ENCODE data around the gene AKAP13. TPM values are rescaled to one million over a fixed set of nuclear protein-coding genes. Genes with fewer than 3 reads are reported as not detected.

AKAP13 gene
- total RNA-seq, 2 donors from 2014 or later: 87.3 to 106 TPM

DNA sequence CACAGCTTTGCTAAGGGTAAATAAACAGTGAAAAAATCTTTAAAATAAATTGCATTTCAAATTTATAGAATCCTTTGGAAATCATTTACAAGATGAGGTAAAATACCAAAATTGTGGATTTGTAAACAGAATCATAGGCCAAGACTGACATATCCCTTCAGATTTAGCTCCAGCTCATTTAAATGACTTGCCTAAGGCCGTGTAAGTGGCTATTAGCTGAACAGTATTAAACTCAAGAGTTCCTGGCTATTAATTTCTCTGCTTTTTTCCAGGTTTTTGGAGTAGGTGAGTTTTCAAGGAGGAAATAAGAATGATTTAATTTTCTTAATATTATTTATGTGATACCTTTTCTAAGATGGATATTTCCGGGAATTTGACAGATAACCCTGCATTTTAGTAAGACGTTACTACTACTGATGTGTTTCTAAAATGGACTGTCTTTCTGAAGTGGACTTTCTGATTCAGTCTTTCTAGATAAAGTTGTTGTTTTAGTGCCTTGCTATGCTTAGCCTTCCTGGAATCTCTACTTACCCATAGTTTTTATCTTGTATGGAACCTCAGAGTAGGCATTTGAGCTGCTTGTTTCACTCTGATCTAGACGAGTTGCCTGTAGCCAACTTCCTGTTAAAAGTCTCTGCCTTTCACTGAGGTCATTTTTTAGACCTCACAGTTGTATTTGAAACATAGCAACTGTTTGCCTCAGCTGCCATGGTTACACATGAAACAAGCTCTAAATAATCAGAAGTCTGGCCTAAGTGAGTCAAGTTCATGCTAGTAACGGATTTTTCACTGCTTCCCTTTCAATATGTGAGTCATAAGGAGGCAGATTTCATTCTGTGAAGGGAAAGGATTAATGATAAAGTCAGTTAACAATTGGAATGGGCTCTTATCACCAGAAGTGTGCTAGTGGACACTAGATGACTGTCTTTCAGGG lies 287.4 kb downstream of the AKAP13 start:
- Histone ChIP-seq H3K9me3 (no peaks in the 10 kb centered on the region), H3K36me3 (peaks cover 17% of the 10 kb centered on the region), H3K9ac (ENCODE audit: low read depth in 2 of 2, low read length in 2 of 2) (no peak overlapping the region), H3K4me1 (no peaks in the 10 kb centered on the region), H3K4me3 (no peak overlapping the region), H3K27ac (peak overlapping the region; percentile 50), H3K27me3 (no peaks in the 10 kb centered on the region)
- intact Hi-C loops (cut with DNase I): no loop called here
- TF ChIP-seq, protein P1, sequence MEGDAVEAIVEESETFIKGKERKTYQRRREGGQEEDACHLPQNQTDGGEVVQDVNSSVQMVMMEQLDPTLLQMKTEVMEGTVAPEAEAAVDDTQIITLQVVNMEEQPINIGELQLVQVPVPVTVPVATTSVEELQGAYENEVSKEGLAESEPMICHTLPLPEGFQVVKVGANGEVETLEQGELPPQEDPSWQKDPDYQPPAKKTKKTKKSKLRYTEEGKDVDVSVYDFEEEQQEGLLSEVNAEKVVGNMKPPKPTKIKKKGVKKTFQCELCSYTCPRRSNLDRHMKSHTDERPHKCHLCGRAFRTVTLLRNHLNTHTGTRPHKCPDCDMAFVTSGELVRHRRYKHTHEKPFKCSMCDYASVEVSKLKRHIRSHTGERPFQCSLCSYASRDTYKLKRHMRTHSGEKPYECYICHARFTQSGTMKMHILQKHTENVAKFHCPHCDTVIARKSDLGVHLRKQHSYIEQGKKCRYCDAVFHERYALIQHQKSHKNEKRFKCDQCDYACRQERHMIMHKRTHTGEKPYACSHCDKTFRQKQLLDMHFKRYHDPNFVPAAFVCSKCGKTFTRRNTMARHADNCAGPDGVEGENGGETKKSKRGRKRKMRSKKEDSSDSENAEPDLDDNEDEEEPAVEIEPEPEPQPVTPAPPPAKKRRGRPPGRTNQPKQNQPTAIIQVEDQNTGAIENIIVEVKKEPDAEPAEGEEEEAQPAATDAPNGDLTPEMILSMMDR (IDR thresholded peaks at IDR 0.05): no peak
- peak; percentile 37 for DNase-seq

DNA sequence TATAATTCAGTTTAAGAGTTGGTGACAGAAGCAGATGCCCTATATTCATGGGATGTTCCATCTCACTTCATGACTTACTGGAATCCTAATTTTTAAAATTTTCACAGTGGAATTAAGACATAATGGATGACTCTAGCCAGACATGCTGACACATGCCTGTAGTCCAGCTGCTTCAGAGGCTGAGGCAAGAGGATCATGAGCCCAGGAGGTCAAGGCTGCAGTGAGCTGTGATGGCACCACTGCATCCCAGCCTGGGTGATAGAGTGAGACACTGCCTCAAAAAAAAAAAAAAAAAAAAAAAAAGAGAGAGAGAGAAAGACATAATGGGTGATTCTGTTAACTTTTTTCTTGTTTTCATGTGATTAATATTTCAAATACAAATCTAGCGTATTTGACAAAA lies 290.8 kb downstream of the AKAP13 start:
- intact Hi-C loops (cut with DNase I): no loop called here
- peaks cover 10% of the 10 kb centered on the region for H3K36me3 ChIP-seq
- no peak overlapping the region for H3K9ac ChIP-seq (ENCODE audit: low read depth in 2 of 2, low read length in 2 of 2)
- H3K4me1 ChIP-seq: no peaks in the 10 kb centered on the region
- no peak overlapping the region for H3K4me3 ChIP-seq
- H3K27me3 ChIP-seq: no peaks in the 10 kb centered on the region
- no peaks in the 10 kb centered on the region for H3K9me3 ChIP-seq
- DNase-seq: no peak
- TF ChIP-seq, protein P1 (IDR thresholded peaks at IDR 0.05): no peak
- H3K27ac ChIP-seq: no peak overlapping the region

DNA sequence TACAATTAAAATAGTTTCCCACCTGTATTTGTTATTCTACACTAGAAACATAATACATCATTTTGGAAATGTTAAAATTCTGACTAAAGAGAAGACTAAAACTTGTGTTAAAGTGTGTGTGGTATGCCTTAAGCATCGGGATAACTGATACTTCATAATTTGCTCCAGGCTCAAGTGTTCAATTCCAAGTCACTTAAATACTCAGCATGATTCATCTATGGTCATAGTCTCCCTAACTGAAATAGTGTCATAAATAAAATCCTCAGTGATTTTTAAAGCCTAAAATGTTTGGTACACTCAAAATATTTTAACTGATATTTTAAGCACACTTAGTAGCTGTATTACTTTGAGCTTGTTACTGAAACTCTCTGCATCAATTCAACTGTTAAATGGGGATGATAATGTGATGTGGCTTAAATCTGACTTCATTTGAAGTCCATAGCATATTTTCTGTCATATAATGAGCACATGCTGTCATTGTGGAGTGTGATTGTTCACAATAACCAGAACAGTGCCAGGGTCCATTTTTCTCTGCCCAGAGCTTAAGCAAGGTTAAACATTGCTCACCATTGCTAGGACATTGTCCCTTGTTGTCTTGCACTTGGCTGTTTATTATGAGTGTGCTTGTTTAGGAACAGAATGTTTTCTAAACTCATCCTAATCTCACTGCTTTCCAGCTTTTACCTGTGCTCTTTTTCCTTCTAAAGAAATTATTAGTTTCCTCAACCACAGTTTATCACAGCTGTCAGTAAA lies 292.1 kb downstream of the AKAP13 start:
- no peaks in the 10 kb centered on the region for H3K27me3 ChIP-seq
- H3K4me1 ChIP-seq: no peaks in the 10 kb centered on the region
- intact Hi-C loops (cut with DNase I): no loop called here
- no peak overlapping the region for H3K9ac ChIP-seq (ENCODE audit: low read depth in 2 of 2, low read length in 2 of 2)
- H3K27ac ChIP-seq: peak overlapping the region; percentile 12
- no peaks in the 10 kb centered on the region for H3K9me3 ChIP-seq
- TF ChIP-seq, protein P1 (IDR thresholded peaks at IDR 0.05): no peak
- DNase-seq: no peak
- H3K4me3 ChIP-seq: no peak overlapping the region
- peaks cover 10% of the 10 kb centered on the region for H3K36me3 ChIP-seq

DNA sequence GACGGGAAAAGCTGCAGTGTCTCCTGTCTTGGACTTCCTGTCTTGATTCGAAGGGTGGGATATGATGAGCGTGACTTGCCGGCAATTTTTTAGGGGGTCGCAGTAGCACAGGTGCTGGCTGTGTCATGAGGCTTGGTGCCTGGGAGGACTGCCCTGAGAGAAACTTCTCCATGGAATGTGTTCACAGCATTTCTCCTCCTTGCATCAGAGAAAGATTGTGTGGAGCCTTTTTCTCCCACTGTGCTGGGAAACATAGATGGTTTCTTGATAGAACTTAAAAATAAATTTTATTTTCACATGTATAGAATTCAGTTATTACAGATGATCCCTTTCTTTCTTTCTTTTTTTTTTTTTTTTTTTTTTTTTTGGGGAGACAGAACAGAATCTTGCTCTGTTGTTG lies 292.9 kb downstream of the AKAP13 start:
- TF ChIP-seq, protein P1 (IDR thresholded peaks at IDR 0.05): no peak
- Histone ChIP-seq H3K4me1 (no peaks in the 10 kb centered on the region), H3K36me3 (peaks cover 10% of the 10 kb centered on the region), H3K27me3 (no peaks in the 10 kb centered on the region), H3K27ac (no peak overlapping the region), H3K9me3 (no peaks in the 10 kb centered on the region), H3K9ac (ENCODE audit: low read depth in 2 of 2, low read length in 2 of 2) (no peak overlapping the region), H3K4me3 (no peak overlapping the region)
- intact Hi-C loops (cut with DNase I): no loop called here
- no peak for DNase-seq

DNA sequence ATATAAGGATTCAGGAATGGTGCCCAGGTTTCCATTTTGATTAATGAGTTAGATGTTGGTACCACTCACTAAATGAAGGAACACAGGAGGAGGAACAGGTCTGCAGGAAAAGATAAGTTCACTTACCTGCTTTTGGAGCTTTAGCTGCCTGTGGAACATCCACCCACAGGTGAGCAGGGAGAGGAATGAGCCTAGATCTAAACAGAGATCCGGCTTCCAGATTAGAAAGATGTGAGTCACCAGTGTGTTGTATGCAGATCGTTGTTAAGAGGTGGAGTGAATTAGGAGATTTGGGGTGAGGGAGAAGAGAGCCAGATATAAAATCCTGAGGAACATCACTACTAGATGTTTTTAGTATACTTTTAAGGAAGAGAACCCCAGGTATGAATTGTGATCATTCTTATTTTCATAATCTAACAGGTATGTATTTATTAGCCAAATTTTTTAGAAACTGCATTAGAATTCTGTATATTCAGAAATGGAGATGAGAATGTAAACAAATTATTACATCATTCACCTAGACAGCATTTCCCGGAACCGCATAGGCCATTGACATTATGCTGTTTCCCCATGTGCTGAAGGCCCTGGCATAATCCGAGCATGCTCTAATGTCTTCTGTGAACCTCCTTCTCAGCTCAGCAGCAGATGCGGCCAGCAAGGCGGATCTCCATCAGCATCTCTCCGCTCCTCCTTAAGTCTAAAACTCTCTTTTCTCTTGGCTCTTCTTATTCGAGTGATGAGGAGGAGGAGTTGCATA lies 296.1 kb downstream of the AKAP13 start:
- Histone ChIP-seq H3K9ac (ENCODE audit: low read depth in 2 of 2, low read length in 2 of 2) (no peak overlapping the region), H3K4me3 (no peak overlapping the region), H3K4me1 (no peaks in the 10 kb centered on the region), H3K27me3 (no peaks in the 10 kb centered on the region), H3K27ac (no peak overlapping the region), H3K9me3 (no peaks in the 10 kb centered on the region), H3K36me3 (no peaks in the 10 kb centered on the region)
- DNase-seq: no peak
- intact Hi-C loops (cut with DNase I): no loop called here
- TF ChIP-seq, protein P1 (IDR thresholded peaks at IDR 0.05): no peak
